K562 (cell line): ENCODE data around the gene PLBD1. TPM values are rescaled to one million over a fixed set of nuclear protein-coding genes. Genes with fewer than 3 reads are reported as not detected.

Experiments used
- ATAC-seq: fragments of 200-7000 bp; cut with Tn5 transposase; 3 replicates; pipeline ENCODE4 v1.9.1; 2020; ENCODE audit warnings: moderate library complexity
- BruUV-seq: library from RNA; stranded (reverse); fragments of 400-500 nt; replicated peaks from 2 replicates; lab custom pipeline; 2021; lab: Mats Ljungman, UMichigan
- CTCF ChIA-PET: fragments of 300-600 bp; formaldehyde crosslinking; extraction: SDS; loops from one replicate; lab custom pipeline; 2021; ENCODE audit warnings: low intra/inter-chr PET ratio; lab: Yijun Ruan, JAX
- POLR2A ChIA-PET: fragments of 300-600, 350-650 bp; sonication (Branson Sonifier 250); formaldehyde crosslinking; extraction: SDS; loops from one replicate; lab custom pipeline; 2021; ENCODE audit warnings: antibody characterized with exemption, inconsistent platforms; lab: Yijun Ruan, JAX
- DNase-seq, 4 experiments: peaks; one replicate each; pipeline versions ENCODE4 v3.0.0 to v3.0.0-alpha.2; 2011 to 2018; ENCODE audit warnings: low spot score in 3 of 4, mixed read lengths in 3 of 4; ENCODE audit errors: extremely low read depth in 1 of 4
- FAIRE-seq: peaks from 2 replicates; lab custom pipeline; 2011; peaks lifted over from hg19 to GRCh38; lab: Jason Lieb, UNC
- H2AFZ ChIP-seq: 2 replicates; pipeline ENCODE4 v1.6.0; 2011; ENCODE audit warnings: low read depth, low read length, control low read depth, inconsistent platforms
- H3K27ac ChIP-seq: fragments of 200-600 bp; 3 replicates; pipeline ENCODE4 v1.8.0; 2011; ENCODE audit warnings: low read depth, mild to moderate bottlenecking, control low read depth, inconsistent platforms, low read length, moderate library complexity, mixed read lengths; ENCODE audit errors: extremely low read depth
- H3K27me3 ChIP-seq, 2 experiments: fragments of 300-600 bp in 1 of 2; 2 replicates in 1 of 2; 3 replicates in 1 of 2; pipeline versions ENCODE4 v1.6.0 to v1.8.0; 2011; ENCODE audit warnings: inconsistent platforms in 2 of 2, low read length in 2 of 2, mild to moderate bottlenecking in 1 of 2, mixed read lengths in 1 of 2, moderate library complexity in 1 of 2; ENCODE audit not compliant: control insufficient read depth in 2 of 2, insufficient read depth in 2 of 2
- H3K36me3 ChIP-seq: fragments of 300-600 bp; 3 replicates; pipeline ENCODE4 v1.8.0; 2011; ENCODE audit warnings: mild to moderate bottlenecking, low read length, inconsistent platforms; ENCODE audit not compliant: control insufficient read depth, insufficient read depth
- H3K4me1 ChIP-seq, 2 experiments: fragments of 200-600 bp in 1 of 2; replicated peaks in 1 of 2; 2 replicates in 1 of 2; 3 replicates in 1 of 2; pipeline versions ENCODE4 v1.5.1 to v1.8.0; 2011; ENCODE audit warnings: inconsistent platforms in 2 of 2, low read length in 2 of 2, mild to moderate bottlenecking in 1 of 2, mixed read lengths in 1 of 2, moderate library complexity in 1 of 2; ENCODE audit not compliant: control insufficient read depth in 2 of 2, insufficient read depth in 2 of 2
- H3K4me2 ChIP-seq: 2 replicates; pipeline ENCODE4 v1.6.1; 2011; ENCODE audit warnings: low read length, control low read depth, inconsistent platforms, mixed read lengths; ENCODE audit not compliant: insufficient read depth
- H3K4me3 ChIP-seq: fragments of 200-600 bp; sonication (generic), shearing (Covaris generic); 2 replicates; pipeline ENCODE4 v1.5.1; 2016; ENCODE audit warnings: control low read depth, inconsistent platforms
- H3K79me2 ChIP-seq: fragments of 200-600 bp; 3 replicates; pipeline ENCODE4 v1.8.0; 2011; ENCODE audit warnings: low read length, inconsistent platforms; ENCODE audit not compliant: control insufficient read depth, insufficient read depth
- H3K9ac ChIP-seq, 2 experiments: 2 replicates each; pipeline versions ENCODE4 v1.6.0 to v1.6.1; 2011; ENCODE audit warnings: low read depth in 2 of 2, low read length in 2 of 2, control low read depth in 1 of 2, inconsistent platforms in 1 of 2, mild to moderate bottlenecking in 1 of 2, mixed read lengths in 1 of 2; ENCODE audit not compliant: insufficient read depth in 1 of 2
- H3K9me1 ChIP-seq: one replicate; pipeline ENCODE4 v1.6.0; 2011; ENCODE audit warnings: inconsistent platforms, mild to moderate bottlenecking, low read length, moderate library complexity; ENCODE audit not compliant: control insufficient read depth, insufficient read depth
- H3K9me3 ChIP-seq: replicated peaks from 2 replicates; pipeline ENCODE4 v1.5.1; 2011; ENCODE audit warnings: low read depth, low read length, inconsistent platforms; ENCODE audit not compliant: control insufficient read depth, insufficient read depth
- H4K20me1 ChIP-seq: replicated peaks from 2 replicates; pipeline ENCODE4 v1.6.1; 2011; ENCODE audit warnings: low read length, inconsistent platforms, mixed read lengths; ENCODE audit not compliant: control insufficient read depth, insufficient read depth
- CCNT2 ChIP-seq: IDR thresholded peaks from 2 replicates; pipeline ENCODE4 v1.6.1; 2011; ENCODE audit warnings: borderline replicate concordance, low read depth, mild to moderate bottlenecking, moderate library complexity, mixed read lengths, low read length; ENCODE audit not compliant: insufficient read length; ENCODE audit errors: extremely low read depth
- MYNN ChIP-seq, 2 experiments: sonication (generic); formaldehyde crosslinking in 1 of 2; IDR thresholded peaks; 2 replicates each; pipeline versions ENCODE4 v1.5.0 to v1.6.1; 2016 to 2020; ENCODE audit warnings: antibody characterized with exemption in 1 of 2, missing genetic modification reagents in 1 of 2
- NFRKB ChIP-seq: fragments of 450-650 bp; IDR thresholded peaks from 2 replicates; pipeline ENCODE4 v1.6.1; 2016; ENCODE audit warnings: low read depth
- RNF2 ChIP-seq: sonication (generic); IDR thresholded peaks from 2 replicates; pipeline ENCODE4 v1.6.1; 2016
- SAP30 ChIP-seq: fragments of 200-600 bp; sonication (generic); IDR thresholded peaks from 2 replicates; pipeline ENCODE4 v1.6.1; 2012; ENCODE audit warnings: borderline replicate concordance, low read depth, mild to moderate bottlenecking, moderate library complexity, low read length, control low read depth, inconsistent platforms; ENCODE audit not compliant: insufficient read depth, poor library complexity, severe bottlenecking
- ZBTB17 ChIP-seq: fragments of 450-650 bp; formaldehyde crosslinking; IDR thresholded peaks from 2 replicates; pipeline ENCODE4 v1.4.0; 2020; ENCODE audit warnings: mild to moderate bottlenecking
- WGBS: fragments of 100-300 bp; shearing (Covaris generic); methylation state at CpG from one replicate; pipeline ENCODE4 v1.1.6; 2016; ENCODE audit warnings: low coverage, mixed read lengths; ENCODE audit not compliant: insufficient coverage; ENCODE audit errors: missing lambda C conversion rate; 5-methylcytosine and 5-hydroxymethylcytosine counted together
- in situ Hi-C: fragments of 300-500 bp; cut with MboI; formaldehyde crosslinking; loops from 4 replicates; pipeline ENCODE4 v1.15.0; 2018; ENCODE audit warnings: inconsistent platforms, mixed read lengths
- intact Hi-C: fragments of 100-400 bp; cut with micrococcal nuclease; formaldehyde crosslinking; loops from 2 replicates; pipeline ENCODE4 v1.14.2; 2022
- polyA plus RNA-seq, 8 experiments: library from polyadenylated mRNA; depleted of rRNA in 4 of 8; stranded (reverse) in 5 of 8; unstranded in 3 of 8; fragments of >200 nt; fragmentation: Nextera tagmentation in 2 of 8; fragmentation: Illumina TruSeq in 1 of 8; extraction: Ambion mirVana in 2 of 8; extraction: Trizol in 1 of 8; gene quantifications; 2 replicates each; pipeline versions ENCODE4 v1.2.1 to v1.2.3, GENCODE V29; 2011 to 2014; ENCODE audit warnings: inconsistent platforms in 1 of 8, missing spikeins in 1 of 8
- total RNA-seq, 7 experiments: library from RNA; depleted of rRNA in 6 of 7; stranded (reverse); fragments of >200 nt in 6 of 7; fragmentation: Illumina TruSeq in 2 of 7; extraction: Trizol in 2 of 7; gene quantifications; 2 replicates each; pipeline versions ENCODE4 v1.2.1 to v1.2.3, GENCODE V29; 2011 to 2021; ENCODE audit warnings: low replicate concordance in 1 of 7
- TF ChIP-seq, protein P1 (sequence below), 2 experiments: fragments of 450-650 bp; IDR thresholded peaks; 2 replicates each; pipeline ENCODE4 v1.6.1; 2018; ENCODE audit warnings: mild to moderate bottlenecking in 2 of 2, low read depth in 1 of 2; ENCODE audit not compliant: partially characterized antibody in 2 of 2
- TF ChIP-seq, protein P2 (sequence below), 2 experiments: fragments of 450-650 bp; formaldehyde crosslinking in 1 of 2; IDR thresholded peaks; 2 replicates each; pipeline versions ENCODE4 v1.4.0 to v1.6.1; 2014 to 2020; ENCODE audit warnings: mild to moderate bottlenecking in 2 of 2, borderline replicate concordance in 1 of 2, low read depth in 1 of 2

Gene PLBD1
- total and polyA plus RNA-seq, 9 of the 15 experiments (the other 6 are each of a cell fraction or from before 2014, with no cell fraction given), result 7.1 to 37.0 (median 20.6) TPM

DNA sequence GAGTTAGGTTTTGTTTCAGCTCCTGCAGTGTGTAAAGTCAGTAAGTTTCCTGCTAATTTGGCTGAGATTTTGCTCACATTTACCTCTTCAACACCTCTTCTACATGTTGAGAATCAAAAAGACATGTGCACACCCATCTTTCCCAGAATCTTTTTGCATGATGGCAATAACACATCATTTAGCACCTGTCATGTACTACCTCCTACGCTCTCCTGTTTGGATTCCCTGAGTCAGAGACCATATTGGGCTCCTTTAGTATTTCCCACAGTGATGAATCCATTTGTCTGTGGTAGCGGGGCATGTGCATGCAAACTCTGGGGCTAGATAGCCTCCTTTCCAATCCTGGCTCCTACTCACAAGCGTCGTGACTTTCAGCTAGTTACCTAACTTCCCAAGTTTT is 20.1 kb downstream of the PLBD1 start:
- Histone ChIP-seq H3K4me1 (no peaks in the 10 kb centered on the region; a peak in 1 of 5 replicates), H4K20me1 (no peaks in the 10 kb centered on the region), H3K27ac (no peak overlapping the region), H3K9me1 (no peaks in the 10 kb centered on the region), H2AFZ (no peak overlapping the region), H3K4me3 (no peak overlapping the region), H3K79me2 (no peaks in the 10 kb centered on the region), H3K36me3 (no peaks in the 10 kb centered on the region), H3K9ac (no peak overlapping the region), H3K4me2 (no peak overlapping the region), H3K9me3 (no peaks in the 10 kb centered on the region), H3K27me3 (no peaks in the 10 kb centered on the region)
- CTCF ChIA-PET, result interaction anchor here (0.6 kb wide), 1 partner anchor 13 kb away, joined by 5 read pairs; no protein-coding TSS in a partner anchor
- BruUV-seq, result no TSS peak
- intact Hi-C loops (no loop called here), in situ Hi-C loops (no loop called here)
- FAIRE-seq (no peak), ATAC-seq (no peak), DNase-seq (no peak)
- WGBS, result 49% methylated on average over 4 of the region's 4 CpGs
- POLR2A ChIA-PET, result no interaction called here
- TF ChIP-seq RNF2 (no peak), SAP30 (no peak), NFRKB (no peak), MYNN (IDR thresholded peaks at IDR 0.05) (no peak), MYNN (CRISPR knock-in tag; IDR thresholded peaks at IDR 0.05) (no peak), ZBTB17 (CRISPR knock-in tag) (no peak), CCNT2 (no peak)
- TF ChIP-seq, protein P1, sequence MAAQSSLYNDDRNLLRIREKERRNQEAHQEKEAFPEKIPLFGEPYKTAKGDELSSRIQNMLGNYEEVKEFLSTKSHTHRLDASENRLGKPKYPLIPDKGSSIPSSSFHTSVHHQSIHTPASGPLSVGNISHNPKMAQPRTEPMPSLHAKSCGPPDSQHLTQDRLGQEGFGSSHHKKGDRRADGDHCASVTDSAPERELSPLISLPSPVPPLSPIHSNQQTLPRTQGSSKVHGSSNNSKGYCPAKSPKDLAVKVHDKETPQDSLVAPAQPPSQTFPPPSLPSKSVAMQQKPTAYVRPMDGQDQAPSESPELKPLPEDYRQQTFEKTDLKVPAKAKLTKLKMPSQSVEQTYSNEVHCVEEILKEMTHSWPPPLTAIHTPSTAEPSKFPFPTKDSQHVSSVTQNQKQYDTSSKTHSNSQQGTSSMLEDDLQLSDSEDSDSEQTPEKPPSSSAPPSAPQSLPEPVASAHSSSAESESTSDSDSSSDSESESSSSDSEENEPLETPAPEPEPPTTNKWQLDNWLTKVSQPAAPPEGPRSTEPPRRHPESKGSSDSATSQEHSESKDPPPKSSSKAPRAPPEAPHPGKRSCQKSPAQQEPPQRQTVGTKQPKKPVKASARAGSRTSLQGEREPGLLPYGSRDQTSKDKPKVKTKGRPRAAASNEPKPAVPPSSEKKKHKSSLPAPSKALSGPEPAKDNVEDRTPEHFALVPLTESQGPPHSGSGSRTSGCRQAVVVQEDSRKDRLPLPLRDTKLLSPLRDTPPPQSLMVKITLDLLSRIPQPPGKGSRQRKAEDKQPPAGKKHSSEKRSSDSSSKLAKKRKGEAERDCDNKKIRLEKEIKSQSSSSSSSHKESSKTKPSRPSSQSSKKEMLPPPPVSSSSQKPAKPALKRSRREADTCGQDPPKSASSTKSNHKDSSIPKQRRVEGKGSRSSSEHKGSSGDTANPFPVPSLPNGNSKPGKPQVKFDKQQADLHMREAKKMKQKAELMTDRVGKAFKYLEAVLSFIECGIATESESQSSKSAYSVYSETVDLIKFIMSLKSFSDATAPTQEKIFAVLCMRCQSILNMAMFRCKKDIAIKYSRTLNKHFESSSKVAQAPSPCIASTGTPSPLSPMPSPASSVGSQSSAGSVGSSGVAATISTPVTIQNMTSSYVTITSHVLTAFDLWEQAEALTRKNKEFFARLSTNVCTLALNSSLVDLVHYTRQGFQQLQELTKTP (IDR thresholded peaks at IDR 0.05; ENCODE audit: low read depth in 1 of 2, partially characterized antibody in 2 of 2), result no peak
- TF ChIP-seq, protein P2, sequence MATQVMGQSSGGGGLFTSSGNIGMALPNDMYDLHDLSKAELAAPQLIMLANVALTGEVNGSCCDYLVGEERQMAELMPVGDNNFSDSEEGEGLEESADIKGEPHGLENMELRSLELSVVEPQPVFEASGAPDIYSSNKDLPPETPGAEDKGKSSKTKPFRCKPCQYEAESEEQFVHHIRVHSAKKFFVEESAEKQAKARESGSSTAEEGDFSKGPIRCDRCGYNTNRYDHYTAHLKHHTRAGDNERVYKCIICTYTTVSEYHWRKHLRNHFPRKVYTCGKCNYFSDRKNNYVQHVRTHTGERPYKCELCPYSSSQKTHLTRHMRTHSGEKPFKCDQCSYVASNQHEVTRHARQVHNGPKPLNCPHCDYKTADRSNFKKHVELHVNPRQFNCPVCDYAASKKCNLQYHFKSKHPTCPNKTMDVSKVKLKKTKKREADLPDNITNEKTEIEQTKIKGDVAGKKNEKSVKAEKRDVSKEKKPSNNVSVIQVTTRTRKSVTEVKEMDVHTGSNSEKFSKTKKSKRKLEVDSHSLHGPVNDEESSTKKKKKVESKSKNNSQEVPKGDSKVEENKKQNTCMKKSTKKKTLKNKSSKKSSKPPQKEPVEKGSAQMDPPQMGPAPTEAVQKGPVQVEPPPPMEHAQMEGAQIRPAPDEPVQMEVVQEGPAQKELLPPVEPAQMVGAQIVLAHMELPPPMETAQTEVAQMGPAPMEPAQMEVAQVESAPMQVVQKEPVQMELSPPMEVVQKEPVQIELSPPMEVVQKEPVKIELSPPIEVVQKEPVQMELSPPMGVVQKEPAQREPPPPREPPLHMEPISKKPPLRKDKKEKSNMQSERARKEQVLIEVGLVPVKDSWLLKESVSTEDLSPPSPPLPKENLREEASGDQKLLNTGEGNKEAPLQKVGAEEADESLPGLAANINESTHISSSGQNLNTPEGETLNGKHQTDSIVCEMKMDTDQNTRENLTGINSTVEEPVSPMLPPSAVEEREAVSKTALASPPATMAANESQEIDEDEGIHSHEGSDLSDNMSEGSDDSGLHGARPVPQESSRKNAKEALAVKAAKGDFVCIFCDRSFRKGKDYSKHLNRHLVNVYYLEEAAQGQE (IDR thresholded peaks at IDR 0.05; ENCODE audit: borderline replicate concordance), result no peak
- TF ChIP-seq, protein P2 (CRISPR knock-in tag; IDR thresholded peaks at IDR 0.05; ENCODE audit: low read depth), result no peak
